Stomach (tissue), 9 donors: ENCODE data around the gene GJB4. TPM values are rescaled to one million over a fixed set of nuclear protein-coding genes. Genes with fewer than 3 reads are reported as not detected.
A peak's percentile ranks its signal among the peaks of the same experiment; 100 is the strongest.

Experiments used
- DNase-seq, 2 donors: peaks; one replicate each; pipeline versions ENCODE4 v3.0.0 to v3.0.0-alpha.2; 2013 to 2019
- H3K27ac ChIP-seq, 5 donors: fragments of 200-600 bp in 4 of 5; sonication (generic) in 4 of 5; one replicate each; pipeline ENCODE4 v1.5.1; 2013 to 2019; ENCODE audit warnings: mild to moderate bottlenecking in 1 of 5, moderate library complexity in 1 of 5
- H3K27me3 ChIP-seq, 3 donors: fragments of 200-600 bp; sonication (generic); one replicate each; pipeline ENCODE4 v1.5.1; 2017 to 2019; ENCODE audit warnings: mixed run types in 1 of 3
- H3K36me3 ChIP-seq, 4 donors: fragments of 200-600 bp; sonication (generic); 1 replicate in 3 of 4; 2 replicates in 1 of 4; pipeline ENCODE4 v1.5.1; 2016 to 2019
- H3K4me1 ChIP-seq, 4 donors: fragments of 200-600 bp; sonication (generic); one replicate each; pipeline ENCODE4 v1.5.1; 2016 to 2019
- H3K4me3 ChIP-seq, 4 donors: fragments of 200-600 bp; sonication (generic) in 3 of 4; one replicate each; pipeline ENCODE4 v1.5.1; 2016 to 2019; ENCODE audit warnings: mild to moderate bottlenecking in 1 of 4
- H3K9me3 ChIP-seq, 4 donors: fragments of 200-600 bp; sonication (generic); one replicate each; pipeline ENCODE4 v1.5.1; 2016 to 2019
- EP300 ChIP-seq: sonication (generic); formaldehyde crosslinking; IDR thresholded peaks from one replicate; pipeline ENCODE4 v1.6.1; 2017; ENCODE audit warnings: antibody characterized with exemption
- POLR2A ChIP-seq, 4 donors: fragments of 450-650 bp; IDR thresholded peaks; one replicate each; pipeline ENCODE4 v1.6.1; 2016; ENCODE audit warnings: antibody characterized with exemption in 4 of 4, control low read depth in 2 of 4, mild to moderate bottlenecking in 1 of 4, moderate library complexity in 1 of 4
- POLR2AphosphoS5 ChIP-seq, 3 donors: sonication (generic); formaldehyde crosslinking; IDR thresholded peaks; one replicate each; pipeline ENCODE4 v1.6.1; 2016; ENCODE audit warnings: antibody characterized with exemption in 3 of 3
- WGBS, 5 donors: extraction: QIAGEN DNeasy Blood & Tissue Kit in 3 of 5; methylation state at CpG; one replicate each; pipeline versions ENCODE4 v1.1.5 to v1.1.7; 2013 to 2018; 5-methylcytosine and 5-hydroxymethylcytosine counted together
- intact Hi-C: fragments of 100-400 bp; cut with DNase I; formaldehyde crosslinking; loops from one replicate; pipeline ENCODE4 v1.15.1; 2023; ENCODE audit warnings: low total_unique reads
- polyA plus RNA-seq, 3 donors: library from polyadenylated mRNA; stranded (reverse); fragments of 200-250 nt; gene quantifications; one replicate each; pipeline ENCODE4 v1.2.3, GENCODE V29; 2013
- total RNA-seq, 5 donors: library from RNA; depleted of rRNA; stranded (reverse); fragments of >200 nt; gene quantifications; one replicate each; pipeline versions ENCODE4 v1.1.0 to v1.2.3, GENCODE V29; 2014 to 2016
- TF ChIP-seq, protein P1 (sequence below), 7 experiments: fragments of 450-650 bp in 4 of 7; fragments of 200-600 bp in 3 of 7; sonication (generic) in 3 of 7; IDR thresholded peaks; one replicate each; pipeline ENCODE4 v1.5.1; 2016 to 2019; ENCODE audit warnings: antibody characterized with exemption in 7 of 7, control low read depth in 2 of 7, mild to moderate bottlenecking in 1 of 7
- donor health status: healthy with polysubstance abuse.
- donor health status: Bipolar disorder and iron deficiency.
- donor health status: healthy.

GJB4 gene
- total and polyA plus RNA-seq, 8 donors = 0.06 to 1.2 (median 0.18) TPM; not detected in 5

DNA sequence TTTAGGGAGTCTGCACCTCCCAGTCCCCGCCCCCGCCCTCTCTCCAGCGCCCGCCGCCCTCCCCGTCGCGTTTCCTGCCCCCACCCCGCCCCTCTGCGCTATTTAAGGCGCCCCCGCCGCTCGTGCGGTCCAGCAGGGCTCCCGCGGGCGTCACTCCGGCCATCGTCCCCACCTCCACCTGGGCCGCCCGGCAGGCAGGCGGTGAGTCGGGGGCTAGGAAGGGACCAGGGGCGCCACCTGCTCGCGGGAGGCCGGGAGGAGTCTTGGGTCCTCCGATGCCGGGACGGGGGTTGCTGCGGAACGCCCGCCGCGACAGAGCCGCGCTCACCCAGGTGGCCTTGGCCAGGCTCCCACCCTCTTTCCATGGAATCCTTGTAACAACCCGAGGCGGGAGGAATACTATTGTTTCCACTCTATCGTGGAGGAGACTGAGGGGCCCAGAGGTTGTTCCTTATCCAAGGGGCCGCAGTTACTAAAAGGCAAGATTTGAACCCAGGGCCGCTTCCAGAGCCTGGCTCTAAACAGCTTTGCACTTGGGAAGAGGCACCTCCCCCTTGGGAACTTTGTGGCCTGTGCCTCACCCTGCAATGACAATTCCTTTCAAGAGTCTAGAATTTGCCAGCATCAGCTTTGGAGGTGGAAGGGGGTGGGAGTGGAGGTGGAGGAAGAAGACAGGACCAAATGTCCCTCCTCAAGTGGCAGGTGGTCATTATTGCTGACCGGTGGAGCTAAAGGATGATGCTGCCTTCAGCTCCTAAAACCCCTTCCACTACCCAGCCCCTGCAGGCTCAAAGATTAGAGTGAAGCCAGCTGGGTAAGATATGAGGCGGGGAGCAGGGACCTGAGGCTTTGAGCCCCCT, 33.6 kb downstream of the GJB4 start, which contains the start of gene GJA4:
TSS of gene GJA4 (plus strand) at position 132 of the 860 bp plus-strand sequence. CDS start 1,215 bp downstream, outside the sequence.
- DNase-seq = peak in 1 of 2 donors; percentile 49
- 6 to 15% (median 9%) methylated on average over 27 to 45 of the region's 45 CpGs for WGBS, 5 donors
- TF ChIP-seq, protein P1, sequence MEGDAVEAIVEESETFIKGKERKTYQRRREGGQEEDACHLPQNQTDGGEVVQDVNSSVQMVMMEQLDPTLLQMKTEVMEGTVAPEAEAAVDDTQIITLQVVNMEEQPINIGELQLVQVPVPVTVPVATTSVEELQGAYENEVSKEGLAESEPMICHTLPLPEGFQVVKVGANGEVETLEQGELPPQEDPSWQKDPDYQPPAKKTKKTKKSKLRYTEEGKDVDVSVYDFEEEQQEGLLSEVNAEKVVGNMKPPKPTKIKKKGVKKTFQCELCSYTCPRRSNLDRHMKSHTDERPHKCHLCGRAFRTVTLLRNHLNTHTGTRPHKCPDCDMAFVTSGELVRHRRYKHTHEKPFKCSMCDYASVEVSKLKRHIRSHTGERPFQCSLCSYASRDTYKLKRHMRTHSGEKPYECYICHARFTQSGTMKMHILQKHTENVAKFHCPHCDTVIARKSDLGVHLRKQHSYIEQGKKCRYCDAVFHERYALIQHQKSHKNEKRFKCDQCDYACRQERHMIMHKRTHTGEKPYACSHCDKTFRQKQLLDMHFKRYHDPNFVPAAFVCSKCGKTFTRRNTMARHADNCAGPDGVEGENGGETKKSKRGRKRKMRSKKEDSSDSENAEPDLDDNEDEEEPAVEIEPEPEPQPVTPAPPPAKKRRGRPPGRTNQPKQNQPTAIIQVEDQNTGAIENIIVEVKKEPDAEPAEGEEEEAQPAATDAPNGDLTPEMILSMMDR (IDR thresholded peaks at IDR 0.05) = no peak
- peak in 2 of 3 donors; percentile 29 to 34 for TF ChIP-seq POLR2AphosphoS5 (IDR thresholded peaks at IDR 0.05)
- Histone ChIP-seq H3K36me3 (peaks cover 0 to 28% (median 5%) of the 10 kb centered on the region in 4 donors), H3K4me3 (peak within 1 kb of the TSS; percentile 14 to 48 (median 36)), H3K27ac (peak within 1 kb of the TSS; percentile 0 to 59 (median 52)), H3K27me3 (peaks cover 6 to 47% (median 14%) of the 10 kb centered on the region in 3 donors), H3K9me3 (no peaks in the 10 kb centered on the region), H3K4me1 (peaks cover 9 to 19% (median 10%) of the 10 kb centered on the region in 4 donors)
- intact Hi-C loops = loop anchor here (5.0 kb wide), 1 partner anchor 54 kb away; no protein-coding TSS in a partner anchor

DNA sequence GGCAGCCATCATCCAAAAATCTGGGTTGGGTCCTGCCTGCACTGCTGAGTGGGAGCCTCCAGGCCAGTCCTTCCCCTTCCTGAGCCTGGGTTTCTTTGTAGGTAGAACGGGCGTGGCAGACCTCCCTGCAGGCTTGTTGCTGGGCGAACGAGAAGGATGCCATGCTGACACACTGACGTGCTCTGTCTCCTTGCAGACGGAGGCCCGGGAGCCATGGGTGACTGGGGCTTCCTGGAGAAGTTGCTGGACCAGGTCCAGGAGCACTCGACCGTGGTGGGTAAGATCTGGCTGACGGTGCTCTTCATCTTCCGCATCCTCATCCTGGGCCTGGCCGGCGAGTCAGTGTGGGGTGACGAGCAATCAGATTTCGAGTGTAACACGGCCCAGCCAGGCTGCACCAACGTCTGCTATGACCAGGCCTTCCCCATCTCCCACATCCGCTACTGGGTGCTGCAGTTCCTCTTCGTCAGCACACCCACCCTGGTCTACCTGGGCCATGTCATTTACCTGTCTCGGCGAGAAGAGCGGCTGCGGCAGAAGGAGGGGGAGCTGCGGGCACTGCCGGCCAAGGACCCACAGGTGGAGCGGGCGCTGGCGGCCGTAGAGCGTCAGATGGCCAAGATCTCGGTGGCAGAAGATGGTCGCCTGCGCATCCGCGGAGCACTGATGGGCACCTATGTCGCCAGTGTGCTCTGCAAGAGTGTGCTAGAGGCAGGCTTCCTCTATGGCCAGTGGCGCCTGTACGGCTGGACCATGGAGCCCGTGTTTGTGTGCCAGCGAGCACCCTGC, 34.7 kb downstream of the GJB4 start:
- intact Hi-C loops = loop anchor here (5.0 kb wide), 1 partner anchor 53 kb away; no protein-coding TSS in a partner anchor
- Histone ChIP-seq H3K4me1 (peaks cover 9 to 18% (median 10%) of the 10 kb centered on the region in 4 donors), H3K4me3 (peak overlapping the region; percentile 3 to 48 (median 30)), H3K27me3 (peaks cover 6 to 47% (median 14%) of the 10 kb centered on the region in 3 donors), H3K9me3 (no peaks in the 10 kb centered on the region), H3K36me3 (peaks cover 0 to 28% (median 5%) of the 10 kb centered on the region in 4 donors), H3K27ac (peak overlapping the region in 2 of 5 donors; percentile 0 to 58)
- TF ChIP-seq, protein P1 (IDR thresholded peaks at IDR 0.05) = no peak
- TF ChIP-seq EP300 (no peak), POLR2A (IDR thresholded peaks at IDR 0.05) (no peak), POLR2AphosphoS5 (IDR thresholded peaks at IDR 0.05) (no peak)
- 80 to 89% (median 83%) methylated on average over 33 to 40 of the region's 40 CpGs for WGBS, 5 donors
- peak in 1 of 2 donors; percentile 27 for DNase-seq

DNA sequence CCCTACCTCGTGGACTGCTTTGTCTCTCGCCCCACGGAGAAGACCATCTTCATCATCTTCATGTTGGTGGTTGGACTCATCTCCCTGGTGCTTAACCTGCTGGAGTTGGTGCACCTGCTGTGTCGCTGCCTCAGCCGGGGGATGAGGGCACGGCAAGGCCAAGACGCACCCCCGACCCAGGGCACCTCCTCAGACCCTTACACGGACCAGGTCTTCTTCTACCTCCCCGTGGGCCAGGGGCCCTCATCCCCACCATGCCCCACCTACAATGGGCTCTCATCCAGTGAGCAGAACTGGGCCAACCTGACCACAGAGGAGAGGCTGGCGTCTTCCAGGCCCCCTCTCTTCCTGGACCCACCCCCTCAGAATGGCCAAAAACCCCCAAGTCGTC, 35.2 kb downstream of the GJB4 start:
- H3K27me3 ChIP-seq = peaks cover 6 to 47% (median 14%) of the 10 kb centered on the region in 3 donors
- no peak overlapping the region for H3K27ac ChIP-seq
- peak overlapping the region in 3 of 4 donors; percentile 14 to 48 (median 45) for H3K4me3 ChIP-seq
- intact Hi-C loops = loop anchor here (5.0 kb wide), 1 partner anchor 53 kb away; no protein-coding TSS in a partner anchor
- DNase-seq = no peak
- 81 to 97% (median 87%) methylated on average over 8 to 12 of the region's 12 CpGs for WGBS, 5 donors
- H3K9me3 ChIP-seq = no peaks in the 10 kb centered on the region
- peaks cover 9 to 18% (median 10%) of the 10 kb centered on the region in 4 donors for H3K4me1 ChIP-seq
- TF ChIP-seq, protein P1 (IDR thresholded peaks at IDR 0.05) = no peak
- TF ChIP-seq POLR2A (IDR thresholded peaks at IDR 0.05) = no peak
- no peak for TF ChIP-seq POLR2AphosphoS5 (IDR thresholded peaks at IDR 0.05)
- TF ChIP-seq EP300 = no peak
- peaks cover 0 to 28% (median 5%) of the 10 kb centered on the region in 4 donors for H3K36me3 ChIP-seq

DNA sequence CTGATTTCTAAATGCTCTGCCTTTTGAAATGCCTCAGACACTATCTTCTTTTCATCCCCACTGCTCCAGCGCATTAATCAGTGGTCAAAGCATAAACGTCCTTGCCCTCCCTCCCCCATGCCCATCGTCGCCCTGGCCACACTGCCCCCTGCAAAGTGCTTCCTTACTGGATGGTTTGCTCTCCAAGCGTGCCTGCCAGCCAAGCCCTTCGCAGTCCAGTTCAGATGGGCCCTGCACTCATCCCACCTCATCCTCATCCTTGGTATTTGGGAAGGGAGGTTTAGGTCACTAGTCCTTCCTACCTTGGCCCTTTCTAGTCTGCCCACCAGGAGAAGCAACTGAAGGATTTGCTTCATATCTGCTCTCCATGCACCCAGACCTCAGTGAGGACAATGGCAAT, 36.4 kb downstream of the GJB4 start:
- Histone ChIP-seq H3K9me3 (no peaks in the 10 kb centered on the region), H3K36me3 (peaks cover 0 to 28% (median 5%) of the 10 kb centered on the region in 4 donors), H3K4me1 (peaks cover 9 to 18% (median 10%) of the 10 kb centered on the region in 4 donors), H3K4me3 (peak overlapping the region; percentile 14 to 48 (median 32)), H3K27me3 (peaks cover 6 to 41% (median 14%) of the 10 kb centered on the region in 3 donors), H3K27ac (no peak overlapping the region)
- no peak for TF ChIP-seq POLR2AphosphoS5 (IDR thresholded peaks at IDR 0.05)
- no peak for TF ChIP-seq EP300
- TF ChIP-seq POLR2A (IDR thresholded peaks at IDR 0.05) = no peak
- TF ChIP-seq, protein P1 (IDR thresholded peaks at IDR 0.05) = no peak
- DNase-seq = no peak
- intact Hi-C loops = no loop called here
- 61 to 81% (median 80%) methylated on average over 6 of the region's 6 CpGs for WGBS, 5 donors
